ENCODE measurements around the gene C19orf73.

The C19orf73 gene

GRCh38 chr19:49118565-49119410 lies at the start of gene C19orf73:
Gene C19orf73, minus strand, starts transcription at chr19:49119143. Its CDS starts 121 bp downstream, at chr19:49119022.
- peak; percentile 88 for DNase-seq

- no peak for DNase-seq
These were observed 49.5 kb upstream of the C19orf73 start for GRCh38 chr19:49168421-49168820.

- DNase-seq = no peak
These were observed 49.0 kb upstream of the C19orf73 start for GRCh38 chr19:49167857-49168409.

GRCh38 chr19:49165865-49166301 lies 46.9 kb upstream of the C19orf73 start:
- DNase-seq = no peak

- DNase-seq = no peak
These were observed 46.3 kb upstream of the C19orf73 start for GRCh38 chr19:49165111-49165750.

GRCh38 chr19:49161987-49162386 lies 43.0 kb upstream of the C19orf73 start:
- no peak for DNase-seq

GRCh38 chr19:49160450-49161189 lies 41.7 kb upstream of the C19orf73 start:
- no peak for DNase-seq

GRCh38 chr19:49157445-49158224 lies 38.7 kb upstream of the C19orf73 start, which contains the start of gene TRPM4:
Gene TRPM4, plus strand, starts transcription at chr19:49157792. Its CDS starts 75 bp downstream, at chr19:49157867.
- peak; percentile 89 for DNase-seq

- DNase-seq = no peak
These were observed 36.9 kb upstream of the C19orf73 start for GRCh38 chr19:49155820-49156346.

- no peak for DNase-seq
These were observed 36.3 kb upstream of the C19orf73 start, which contains the start of gene HRC for GRCh38 chr19:49155005-49155819. Gene HRC, minus strand, starts transcription at chr19:49155396. Its CDS starts 159 bp downstream, at chr19:49155237.

GRCh38 chr19:49154279-49154678 lies 35.3 kb upstream of the C19orf73 start:
- DNase-seq = no peak

- no peak for DNase-seq
These were observed 34.3 kb upstream of the C19orf73 start for GRCh38 chr19:49153167-49153809.

- no peak for DNase-seq
These were observed 33.2 kb upstream of the C19orf73 start for GRCh38 chr19:49152119-49152550.

- peak; percentile 68 for DNase-seq
These were observed 32.5 kb upstream of the C19orf73 start for GRCh38 chr19:49151267-49152118.

- DNase-seq = no peak
These were observed 32.0 kb upstream of the C19orf73 start for GRCh38 chr19:49150944-49151243.

- peak; percentile 81 for DNase-seq
These were observed 31.4 kb upstream of the C19orf73 start for GRCh38 chr19:49150106-49150943.

GRCh38 chr19:49149652-49150105 lies 30.7 kb upstream of the C19orf73 start:
- DNase-seq = peak; percentile 79

Measured in NCI-H1105 (cell line).